B cell (primary cell): ENCODE results near the gene HPS4. TPM values are rescaled to one million over a fixed set of nuclear protein-coding genes. Genes with fewer than 3 reads are reported as not detected.
A peak's percentile ranks its signal among the peaks of the same experiment; 100 is the strongest.

Experiments
- ATAC-seq: fragments of 200-7000 bp; cut with Tn5 transposase; one replicate; pipeline ENCODE4 v1.10.0; 2021; ENCODE audit warnings: low read depth, mild to moderate bottlenecking, moderate number of reproducible peaks, moderate library complexity
- CTCF ChIA-PET: fragments of 350-600 bp; sonication (Branson Sonifier 250); formaldehyde crosslinking; loops from one replicate; lab custom pipeline; 2021; ENCODE audit warnings: antibody characterized with exemption, inconsistent platforms; lab: Charles Lee
- POLR2A ChIA-PET: fragments of 350-600 bp; sonication (Branson Sonifier 250); formaldehyde crosslinking; loops from one replicate; lab custom pipeline; 2021; ENCODE audit warnings: antibody characterized with exemption; lab: Charles Lee
- DNase-seq: peaks from one replicate; pipeline ENCODE4 v3.0.0; 2013
- H2AFZ ChIP-seq: 2 replicates; pipeline ENCODE4 v1.6.1; 2012; ENCODE audit warnings: mild to moderate bottlenecking, low read depth, low read length; ENCODE audit not compliant: insufficient read depth, poor library complexity, severe bottlenecking
- H3K27ac ChIP-seq, 2 donors: 1 replicate in 1 of 2; 2 replicates in 1 of 2; pipeline ENCODE4 v1.5.1; 2012 to 2013; ENCODE audit warnings: low read length in 2 of 2, mild to moderate bottlenecking in 2 of 2, moderate library complexity in 1 of 2
- H3K27me3 ChIP-seq, 4 experiments: fragments of 200-600 bp in 1 of 4; sonication (generic) in 1 of 4; replicated peaks in 1 of 4; 1 replicate in 2 of 4; 2 replicates in 2 of 4; pipeline versions ENCODE4 v1.6.1 to v1.7.0; 2013 to 2016; ENCODE audit warnings: low read length in 3 of 4, mild to moderate bottlenecking in 2 of 4, mixed read lengths in 1 of 4, moderate library complexity in 1 of 4; ENCODE audit not compliant: insufficient read depth in 4 of 4, control insufficient read depth in 3 of 4; ENCODE audit errors: control extremely low read depth in 1 of 4
- H3K36me3 ChIP-seq, 2 experiments: replicated peaks in 1 of 2; 1 replicate in 1 of 2; 2 replicates in 1 of 2; pipeline versions ENCODE4 v1.6.1 to v1.7.1; 2013; ENCODE audit warnings: low read length in 1 of 2; ENCODE audit not compliant: insufficient read depth in 2 of 2, control insufficient read depth in 1 of 2; ENCODE audit errors: control extremely low read depth in 1 of 2, extremely low read depth in 1 of 2
- H3K4me1 ChIP-seq, 2 donors: fragments of 200-600 bp in 1 of 2; sonication (generic) in 1 of 2; 1 replicate in 1 of 2; 2 replicates in 1 of 2; pipeline versions ENCODE4 v1.5.1 to v1.6.1; 2013 to 2017; ENCODE audit warnings: low read length in 2 of 2; ENCODE audit not compliant: control insufficient read depth in 2 of 2, insufficient read depth in 2 of 2
- H3K4me2 ChIP-seq: replicated peaks from 2 replicates; pipeline ENCODE3; 2012; ENCODE audit warnings: mild to moderate bottlenecking, low read depth, low read length; ENCODE audit not compliant: poor library complexity, severe bottlenecking
- H3K4me3 ChIP-seq, 5 experiments: fragments of 200-600 bp in 1 of 5; sonication (generic) in 1 of 5; 1 replicate in 3 of 5; 2 replicates in 2 of 5; pipeline versions ENCODE4 v1.5.1 to v1.7.0; 2011 to 2016; ENCODE audit warnings: low read length in 4 of 5, mild to moderate bottlenecking in 4 of 5, low read depth in 2 of 5, control low read depth in 1 of 5, moderate library complexity in 1 of 5; ENCODE audit not compliant: insufficient read depth in 1 of 5; ENCODE audit errors: control extremely low read depth in 1 of 5, extremely low read depth in 1 of 5
- H3K79me2 ChIP-seq: fragments of 200-600 bp; sonication (generic); one replicate; pipeline ENCODE4 v1.6.0; 2016; ENCODE audit warnings: low read length; ENCODE audit not compliant: control insufficient read depth, insufficient read depth
- H3K9ac ChIP-seq: fragments of 200-600 bp; sonication (generic); 2 replicates; pipeline ENCODE4 v1.6.1; 2017; ENCODE audit warnings: mild to moderate bottlenecking, low read length, moderate library complexity
- H3K9me3 ChIP-seq, 3 donors: one replicate each; pipeline versions ENCODE4 v1.6.1 to v1.7.1; 2013; ENCODE audit warnings: low read length in 2 of 3; ENCODE audit not compliant: control insufficient read depth in 2 of 3, insufficient read depth in 1 of 3; ENCODE audit errors: control extremely low read depth in 1 of 3
- H4K20me1 ChIP-seq: 2 replicates; pipeline ENCODE4 v1.6.0; 2012; ENCODE audit warnings: mild to moderate bottlenecking, low read length; ENCODE audit not compliant: insufficient read depth, control insufficient read depth, poor library complexity, severe bottlenecking
- H3K27ac Mint-ChIP-seq: one replicate; pipeline ENCODE4 v1.8.0; 2021; ENCODE audit warnings: mixed read lengths
- H3K27me3 Mint-ChIP-seq: one replicate; pipeline ENCODE4 v1.8.0; 2021; ENCODE audit warnings: mixed read lengths
- H3K4me1 Mint-ChIP-seq: one replicate; pipeline ENCODE4 v1.8.0; 2021; ENCODE audit warnings: mixed read lengths
- H3K4me3 Mint-ChIP-seq: one replicate; pipeline ENCODE4 v1.8.0; 2021; ENCODE audit warnings: mixed read lengths
- H3K9me3 Mint-ChIP-seq: one replicate; pipeline ENCODE4 v1.8.0; 2022; ENCODE audit warnings: mixed read lengths; ENCODE audit not compliant: insufficient read depth
- EZH2 ChIP-seq: IDR thresholded peaks from 2 replicates; pipeline ENCODE4 v1.6.1; 2012; ENCODE audit warnings: borderline replicate concordance, low read depth, mild to moderate bottlenecking, moderate library complexity, low read length; ENCODE audit not compliant: insufficient read depth, poor library complexity, severe bottlenecking
- WGBS: methylation state at CpG from one replicate; pipeline ENCODE4 v1.1.5; 2013; ENCODE audit warnings: missing lambda C conversion rate; ENCODE audit not compliant: insufficient coverage; 5-methylcytosine and 5-hydroxymethylcytosine counted together
- intact Hi-C: fragments of 100-400 bp; cut with micrococcal nuclease; formaldehyde crosslinking; loops from one replicate; pipeline ENCODE4 v1.10.0; 2022
- polyA plus RNA-seq: library from polyadenylated mRNA; depleted of rRNA; stranded (reverse); fragments of >200 nt; gene quantifications from 2 replicates; pipeline ENCODE4 v1.2.3, GENCODE V29; 2012
- total RNA-seq, 2 donors: library from RNA; stranded (reverse); fragments of 120-200 nt in 1 of 2; gene quantifications; 1 replicate in 1 of 2; 2 replicates in 1 of 2; pipeline versions ENCODE4 v1.2.3 to v1.2.4, GENCODE V29; 2013 to 2022
- TF ChIP-seq, protein P1 (sequence below): fragments of 200-600 bp; IDR thresholded peaks from one replicate; pipeline ENCODE4 v1.8.0; 2022; ENCODE audit warnings: antibody characterized with exemption, mild to moderate bottlenecking

The HPS4 gene
- total and polyA plus RNA-seq, 2 donors (not counting 1 experiment from before 2014, with no cell fraction given), result 34.8 to 61.8 TPM

DNA sequence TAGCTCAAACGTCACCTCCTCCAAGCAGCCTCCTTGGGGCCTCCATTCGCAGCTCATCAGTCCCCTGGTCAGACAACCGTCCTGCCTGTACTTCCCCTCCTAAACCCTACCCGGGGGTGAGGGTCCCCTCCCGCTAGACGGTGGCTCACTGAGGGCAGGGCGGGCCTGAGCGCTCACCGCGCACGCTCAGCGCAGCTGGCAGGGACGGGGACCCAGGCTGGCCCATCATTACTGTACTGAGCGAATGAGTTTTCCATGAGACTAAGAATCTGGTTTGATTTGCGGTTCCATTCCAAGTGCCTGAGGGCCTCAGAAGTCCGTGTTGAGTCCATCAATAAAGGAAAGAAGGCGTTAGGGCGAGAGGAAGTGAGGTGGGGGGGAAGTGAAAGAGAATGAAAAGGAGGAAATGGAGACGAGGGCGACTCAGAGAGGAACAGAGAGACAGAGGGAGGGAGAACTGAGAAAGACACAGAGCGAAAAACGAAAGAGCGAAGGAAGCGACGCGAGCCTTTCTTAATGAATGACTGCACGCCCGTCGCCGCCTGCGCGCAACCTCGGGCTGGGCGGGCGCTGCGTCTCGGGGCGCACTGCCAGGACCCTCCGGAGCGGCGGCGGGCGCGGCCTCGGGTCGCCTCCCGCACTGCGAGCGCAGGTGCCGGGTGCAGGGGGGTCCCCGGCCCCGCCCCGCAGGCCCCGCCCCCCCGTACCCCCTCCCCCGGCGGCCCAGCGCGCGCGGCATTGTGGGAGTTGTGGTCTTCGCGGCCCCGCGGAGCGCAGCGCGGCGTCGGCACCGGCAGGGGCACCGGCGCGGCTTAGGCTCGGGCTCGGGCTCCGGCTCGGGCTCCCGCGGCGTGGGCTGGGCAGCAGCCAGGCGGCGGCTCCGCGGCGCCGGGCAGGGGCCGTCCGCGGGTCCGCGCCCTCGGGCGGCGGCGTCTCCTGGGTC lies 54.8 kb downstream of the HPS4 start, which contains the start of gene ASPHD2:
ASPHD2 (plus strand) TSS at position 746 of the 943 bp plus-strand sequence. CDS start 4,356 bp downstream, outside the sequence.
- peaks cover 0 to 4% of the 10 kb centered on the region in 2 experiments for H3K36me3 ChIP-seq
- peaks cover 45 to 48% of the 10 kb centered on the region in 2 donors for H3K4me1 ChIP-seq
- H4K20me1 ChIP-seq, result no peaks in the 10 kb centered on the region
- under 1% methylated on average over 91 of the region's 96 CpGs for WGBS
- DNase-seq (peak; percentile 95), ATAC-seq (peak; percentile 78)
- POLR2A ChIA-PET, result interaction anchor here (0.7 to 1.8 kb wide), 4 partner anchors 13 to 245 kb away, joined by 3 to 5 read pairs (median 4); partner anchors contain the start of genes HPS4 and SRRD
- CTCF ChIA-PET, result no interaction called here
- peaks cover 0 to 3% (median 0%) of the 10 kb centered on the region in 3 donors for H3K9me3 ChIP-seq
- Mint-ChIP-seq H3K9me3 (peaks cover under 1% of the 10 kb centered on the region), H3K4me1 (peaks cover 55% of the 10 kb centered on the region), H3K4me3 (peak within 1 kb of the TSS; percentile 90), H3K27ac (peak within 1 kb of the TSS; percentile 97), H3K27me3 (no peaks in the 10 kb centered on the region)
- no peaks in the 10 kb centered on the region for H3K27me3 ChIP-seq
- peaks cover 40% of the 10 kb centered on the region for H3K79me2 ChIP-seq
- peak within 1 kb of the TSS; percentile 99 for H2AFZ ChIP-seq
- peak within 1 kb of the TSS; percentile 99 for H3K4me2 ChIP-seq
- peak within 1 kb of the TSS; percentile 88 to 98 for H3K27ac ChIP-seq
- peak within 1 kb of the TSS; percentile 30 to 100 (median 82) for H3K4me3 ChIP-seq
- intact Hi-C loops, result loop anchor here (1.0 to 2.0 kb wide), 5 partner anchors 55 to 244 kb away; partner anchors contain the start of genes HPS4, SRRD, TFIP11 and TPST2
- H3K9ac ChIP-seq, result peak within 1 kb of the TSS; percentile 96
- TF ChIP-seq, protein P1, sequence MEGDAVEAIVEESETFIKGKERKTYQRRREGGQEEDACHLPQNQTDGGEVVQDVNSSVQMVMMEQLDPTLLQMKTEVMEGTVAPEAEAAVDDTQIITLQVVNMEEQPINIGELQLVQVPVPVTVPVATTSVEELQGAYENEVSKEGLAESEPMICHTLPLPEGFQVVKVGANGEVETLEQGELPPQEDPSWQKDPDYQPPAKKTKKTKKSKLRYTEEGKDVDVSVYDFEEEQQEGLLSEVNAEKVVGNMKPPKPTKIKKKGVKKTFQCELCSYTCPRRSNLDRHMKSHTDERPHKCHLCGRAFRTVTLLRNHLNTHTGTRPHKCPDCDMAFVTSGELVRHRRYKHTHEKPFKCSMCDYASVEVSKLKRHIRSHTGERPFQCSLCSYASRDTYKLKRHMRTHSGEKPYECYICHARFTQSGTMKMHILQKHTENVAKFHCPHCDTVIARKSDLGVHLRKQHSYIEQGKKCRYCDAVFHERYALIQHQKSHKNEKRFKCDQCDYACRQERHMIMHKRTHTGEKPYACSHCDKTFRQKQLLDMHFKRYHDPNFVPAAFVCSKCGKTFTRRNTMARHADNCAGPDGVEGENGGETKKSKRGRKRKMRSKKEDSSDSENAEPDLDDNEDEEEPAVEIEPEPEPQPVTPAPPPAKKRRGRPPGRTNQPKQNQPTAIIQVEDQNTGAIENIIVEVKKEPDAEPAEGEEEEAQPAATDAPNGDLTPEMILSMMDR, result no peak
- TF ChIP-seq EZH2, result no peak
